HL-60 (cell line): ENCODE data around the gene AKR7A3.
"Not testable (repeated sequence)": the region's sequence is repeated elsewhere in the genome, so short reads cannot be mapped to it uniquely, and the experiment has no call there.

Source experiments
- DNase-seq, 2 experiments: peaks; one replicate each; pipeline ENCODE4 v3.0.0-alpha.2; 2010 to 2020; ENCODE audit warnings: low read depth in 1 of 2, low spot score in 1 of 2
- H3K27ac ChIP-seq: fragments of 250-450 bp; sonication (Bioruptor Pico); replicated peaks from 2 replicates; pipeline ENCODE4 v1.5.1; 2020; ENCODE audit warnings: mild to moderate bottlenecking, moderate library complexity
- H3K27me3 ChIP-seq: fragments of 250-450 bp; sonication (Bioruptor Pico); 2 replicates; pipeline ENCODE4 v1.5.1; 2021; ENCODE audit warnings: mild to moderate bottlenecking, moderate library complexity; ENCODE audit not compliant: insufficient read depth, poor library complexity, severe bottlenecking
- H3K4me3 ChIP-seq: replicated peaks from 2 replicates; pipeline ENCODE4 v1.5.1; 2011; ENCODE audit warnings: mild to moderate bottlenecking, control low read depth, low read length; ENCODE audit not compliant: insufficient read depth
- CTCF ChIP-seq: IDR thresholded peaks from one replicate; pipeline ENCODE4 v1.5.1; 2011; ENCODE audit warnings: low read length, control low read depth, inconsistent platforms; ENCODE audit not compliant: insufficient read depth
- GABPA ChIP-seq: IDR thresholded peaks from 2 replicates; pipeline ENCODE4 v1.6.1; 2012; ENCODE audit warnings: low read depth
- POLR2AphosphoS5 ChIP-seq: IDR thresholded peaks from 2 replicates; pipeline ENCODE4 v1.6.1; 2012; ENCODE audit warnings: low read depth
- REST ChIP-seq: IDR thresholded peaks from 2 replicates; pipeline ENCODE4 v1.6.1; 2012; ENCODE audit warnings: low read depth; ENCODE audit not compliant: insufficient replicate concordance
- SPI1 ChIP-seq: IDR thresholded peaks from 2 replicates; pipeline ENCODE4 v1.6.1; 2012; ENCODE audit warnings: low read depth, mild to moderate bottlenecking, borderline replicate concordance

Gene AKR7A3

DNA sequence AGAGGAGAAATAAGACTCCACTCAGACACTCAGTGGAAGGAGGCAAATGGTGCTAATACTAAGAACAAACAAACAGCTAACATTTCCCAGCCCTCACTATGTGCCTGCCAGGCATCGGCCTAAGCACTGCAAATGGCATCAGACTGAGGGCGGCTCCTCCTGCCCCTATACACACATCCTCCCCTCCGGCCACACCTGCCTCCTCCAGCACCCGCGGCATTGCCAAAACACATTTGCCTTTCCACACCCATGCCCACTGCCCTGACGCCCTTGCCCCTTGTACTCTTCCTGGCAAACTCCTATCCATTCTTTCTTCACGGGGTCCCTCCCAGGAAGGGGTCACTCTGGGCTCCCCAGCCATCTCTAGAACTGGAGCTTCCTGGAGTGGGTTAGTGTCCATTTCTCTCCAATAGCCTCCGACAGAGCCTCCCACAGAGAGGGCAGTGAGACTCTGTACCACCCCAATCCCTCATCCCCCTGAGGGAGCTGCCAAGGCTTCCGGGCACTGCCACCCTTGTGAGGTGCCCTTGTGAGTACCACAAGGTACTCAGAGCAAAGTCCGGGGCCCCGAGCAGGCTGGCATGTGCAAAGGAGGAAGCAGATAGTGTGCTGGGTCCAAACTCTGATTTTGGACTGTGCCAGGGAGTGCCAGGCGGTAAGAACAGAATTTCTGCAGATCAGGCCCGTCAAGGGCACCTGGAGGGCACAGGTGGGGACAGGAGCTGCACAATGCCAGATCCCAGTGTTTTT lies 959 bp downstream of the AKR7A3 start:
- Histone ChIP-seq H3K4me3 (no peak overlapping the region), H3K27ac (no peak overlapping the region), H3K27me3 (no peaks in the 10 kb centered on the region)
- no peak for DNase-seq
- TF ChIP-seq CTCF: no peak
- TF ChIP-seq POLR2AphosphoS5: no peak
- TF ChIP-seq REST: no peak
- no peak for TF ChIP-seq SPI1

DNA sequence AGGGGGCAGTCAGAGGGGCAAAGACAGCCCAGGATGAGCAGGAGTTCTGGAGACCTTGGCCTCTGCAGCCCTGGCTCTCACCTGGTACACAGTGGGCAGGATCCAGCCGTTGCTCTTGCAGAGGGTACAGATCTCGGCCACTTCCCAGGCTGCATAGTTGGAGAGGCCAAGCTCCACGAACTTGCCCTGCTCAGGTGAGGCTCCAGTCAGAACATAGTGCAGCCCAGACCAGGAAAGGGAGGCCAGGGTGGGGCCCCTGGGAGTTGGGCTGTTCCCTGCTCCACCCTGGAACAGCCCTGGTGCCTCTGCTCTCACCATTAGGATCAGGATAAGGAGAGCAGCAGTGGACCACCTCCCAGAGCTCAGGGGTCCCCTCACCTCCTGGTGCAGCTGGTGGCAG lies 2.8 kb downstream of the AKR7A3 start:
- H3K27me3 ChIP-seq, H3K27ac ChIP-seq, H3K4me3 ChIP-seq, DNase-seq: not testable (repeated sequence)

- not testable (repeated sequence) for DNase-seq, H3K4me3 ChIP-seq, H3K27me3 ChIP-seq, H3K27ac ChIP-seq
Observed at GRCh38 chr1:19285366-19285765, 3.2 kb downstream of the AKR7A3 start.

DNA sequence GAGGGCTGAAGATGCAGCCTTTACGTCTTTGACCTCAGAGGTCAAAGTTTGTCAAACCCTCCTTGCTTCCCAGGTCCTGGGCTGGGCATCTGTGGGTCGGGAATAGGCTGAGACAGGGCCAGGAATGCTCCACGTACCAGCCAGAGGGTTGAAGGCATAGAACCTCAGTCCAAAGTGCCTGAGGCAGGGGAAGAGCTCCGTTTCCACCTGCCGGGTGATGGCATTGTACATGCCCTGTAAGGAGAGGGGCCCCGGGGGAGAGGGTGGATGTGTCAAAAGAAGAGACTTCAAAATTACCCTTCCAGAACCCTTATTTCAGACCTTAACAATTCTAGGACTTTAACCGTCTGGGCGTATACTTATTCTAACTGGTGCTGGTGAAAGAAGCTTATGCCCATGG lies 3.7 kb downstream of the AKR7A3 start:
- Histone ChIP-seq H3K27me3 (no peaks in the 10 kb centered on the region), H3K4me3 (no peak overlapping the region), H3K27ac (no peak overlapping the region)
- no peak for TF ChIP-seq CTCF
- TF ChIP-seq POLR2AphosphoS5: no peak
- TF ChIP-seq SPI1: no peak
- DNase-seq: no peak

- Histone ChIP-seq H3K27ac (no peak overlapping the region), H3K27me3 (no peaks in the 10 kb centered on the region), H3K4me3 (no peak overlapping the region)
- no peak for DNase-seq
- TF ChIP-seq GABPA (no peak), POLR2AphosphoS5 (no peak), SPI1 (no peak), CTCF (no peak), REST (no peak)
Observed at GRCh38 chr1:19283891-19284290, 4.7 kb downstream of the AKR7A3 start.
